Ascending aorta (tissue), 1 donor: ENCODE measurements around the gene TAGLN2. TPM values are rescaled to one million over a fixed set of nuclear protein-coding genes. Genes with fewer than 3 reads are reported as not detected.

Source experiments
- total RNA-seq: library from RNA; depleted of rRNA; stranded (reverse); fragments of >200 nt; gene quantifications from one replicate; pipeline ENCODE4 v1.1.0, GENCODE V29; 2016

The TAGLN2 gene
- total RNA-seq, 1 donor from 2014 or later, result 363 TPM

Other genes starting within 250 kb of the TAGLN2 start
- 3.8 TPM for gene CRP, start 210.9 kb downstream of the TAGLN2 start, total RNA-seq
- gene DUSP23, start 144.5 kb downstream of the TAGLN2 start, total RNA-seq, result 549 TPM
- gene FCRL6, start 123.1 kb downstream of the TAGLN2 start, total RNA-seq, result not detected
- gene SLAMF8, start 98.6 kb downstream of the TAGLN2 start, total RNA-seq, result 6.7 TPM
- gene VSIG8, start 62.9 kb downstream of the TAGLN2 start, total RNA-seq, result not detected
- gene CFAP45, start 25.3 kb downstream of the TAGLN2 start, total RNA-seq, result not detected
- 0.11 TPM for gene IGSF9, start 20.1 kb upstream of the TAGLN2 start, total RNA-seq
- gene SLAMF9, start 28.7 kb upstream of the TAGLN2 start, total RNA-seq, result not detected
- gene PIGM, start 106.5 kb upstream of the TAGLN2 start, total RNA-seq, result 6.1 TPM
- not detected for gene KCNJ10, start 144.7 kb upstream of the TAGLN2 start, total RNA-seq
- 1.2 TPM for gene KCNJ9, start 156.0 kb upstream of the TAGLN2 start, total RNA-seq
- 37.9 TPM for gene IGSF8, start 173.1 kb upstream of the TAGLN2 start, total RNA-seq
- 316 TPM for gene ATP1A2, start 190.3 kb upstream of the TAGLN2 start, total RNA-seq
- gene ATP1A4, start 226.1 kb upstream of the TAGLN2 start, total RNA-seq, result not detected